ENCODE results near the gene KLF15.
A peak's percentile ranks its signal among the peaks of the same experiment; 100 is the strongest.

The KLF15 gene

DNA sequence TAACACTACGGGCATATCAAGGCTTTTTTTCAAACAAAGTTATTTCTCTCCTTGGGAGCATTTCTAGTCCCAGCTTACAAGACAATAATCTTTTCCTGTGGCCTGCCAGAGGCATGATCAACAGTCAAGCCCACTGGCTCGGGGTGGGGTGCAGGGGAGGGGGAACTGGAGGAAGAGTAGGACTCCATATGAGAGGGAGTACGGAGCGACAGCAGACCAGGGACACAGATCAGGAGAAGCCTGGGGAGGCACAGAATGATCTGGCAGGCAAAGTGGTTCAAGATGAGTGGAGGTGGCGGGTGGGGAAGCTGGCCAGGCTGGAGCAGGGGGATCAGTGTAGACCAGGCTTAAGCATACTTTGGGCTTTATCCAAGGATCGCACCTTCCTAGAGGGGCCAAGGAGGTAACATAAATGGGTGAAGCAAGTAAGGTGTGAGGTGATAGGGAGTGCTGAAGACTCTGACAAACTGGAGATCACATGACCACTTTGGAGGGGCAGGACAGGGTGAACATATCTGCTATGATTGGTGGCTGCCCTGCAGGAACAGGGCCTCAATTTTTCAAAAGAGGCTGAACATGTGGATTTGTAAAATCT is 37.4 kb downstream of the KLF15 start:
- no peak for DNase-seq

DNA sequence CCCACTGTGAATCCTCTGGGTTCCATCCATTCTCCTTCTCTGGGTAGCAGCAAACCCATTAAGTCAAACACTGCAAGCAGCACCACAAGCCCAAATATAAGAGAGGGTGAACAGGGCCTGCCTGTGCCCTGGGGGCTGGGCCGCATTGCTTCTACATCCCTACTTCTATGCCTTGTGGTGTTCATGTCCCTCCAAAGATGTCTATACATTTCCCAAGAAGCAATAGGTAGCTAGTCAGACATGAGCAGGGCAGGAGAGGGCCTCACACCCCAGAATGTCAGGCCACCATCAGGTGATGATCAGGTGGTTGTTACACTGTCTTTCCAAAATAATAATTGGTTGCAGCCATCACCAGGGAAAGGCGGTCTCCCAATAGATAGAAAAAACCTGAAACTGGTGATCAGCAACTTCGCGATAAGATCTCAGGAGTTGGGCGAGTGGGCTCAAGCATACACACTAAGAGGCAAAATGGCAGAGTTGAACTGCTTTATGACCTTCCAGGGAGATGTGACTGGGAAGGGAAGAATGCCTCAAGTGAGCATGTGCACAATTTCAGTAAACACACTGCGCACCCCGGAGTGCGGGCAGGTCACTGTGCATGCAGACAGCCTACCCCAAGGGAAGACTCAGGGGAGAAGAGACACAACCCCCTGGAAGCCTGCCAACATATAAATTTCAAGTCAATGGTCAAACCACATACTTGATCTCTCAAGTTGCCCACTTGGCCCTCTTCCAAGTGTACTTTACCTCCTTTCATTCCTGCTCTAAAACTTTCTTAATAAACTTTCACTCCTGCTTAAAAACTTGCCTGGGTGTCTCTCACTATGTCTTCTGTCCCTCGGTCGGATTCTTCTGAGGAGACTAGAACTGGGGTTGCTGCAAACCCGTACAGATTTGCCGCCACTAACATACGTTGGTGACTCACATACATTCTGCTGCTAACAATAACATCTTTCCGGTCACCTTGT is 39.9 kb downstream of the KLF15 start:
- DNase-seq = no peak

DNA sequence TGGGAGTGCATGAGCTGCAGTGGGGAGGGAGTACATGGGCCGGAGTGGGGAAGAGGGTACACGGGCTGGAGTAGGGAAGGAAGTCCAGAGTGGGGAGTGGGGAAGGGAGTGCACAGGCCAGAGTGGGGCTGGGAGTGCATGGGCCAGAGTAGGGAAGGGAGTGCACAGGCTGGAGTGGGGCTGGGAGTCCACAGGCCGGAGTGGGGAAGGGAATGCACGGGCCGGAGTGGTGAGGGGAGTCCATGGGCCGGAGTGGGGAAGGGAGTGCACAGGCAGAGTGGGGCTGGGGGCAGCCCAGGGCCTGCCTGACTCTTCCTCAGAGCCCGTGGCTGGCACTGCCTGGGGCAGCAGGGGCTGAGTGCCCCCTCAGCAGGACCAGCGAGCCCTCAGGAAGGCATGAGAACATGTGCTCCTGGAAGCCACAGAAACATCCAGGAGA is 40.7 kb downstream of the KLF15 start:
- DNase-seq = no peak

GRCh38 chr3:126316031-126316461 is 41.2 kb downstream of the KLF15 start:
- no peak for DNase-seq

DNA sequence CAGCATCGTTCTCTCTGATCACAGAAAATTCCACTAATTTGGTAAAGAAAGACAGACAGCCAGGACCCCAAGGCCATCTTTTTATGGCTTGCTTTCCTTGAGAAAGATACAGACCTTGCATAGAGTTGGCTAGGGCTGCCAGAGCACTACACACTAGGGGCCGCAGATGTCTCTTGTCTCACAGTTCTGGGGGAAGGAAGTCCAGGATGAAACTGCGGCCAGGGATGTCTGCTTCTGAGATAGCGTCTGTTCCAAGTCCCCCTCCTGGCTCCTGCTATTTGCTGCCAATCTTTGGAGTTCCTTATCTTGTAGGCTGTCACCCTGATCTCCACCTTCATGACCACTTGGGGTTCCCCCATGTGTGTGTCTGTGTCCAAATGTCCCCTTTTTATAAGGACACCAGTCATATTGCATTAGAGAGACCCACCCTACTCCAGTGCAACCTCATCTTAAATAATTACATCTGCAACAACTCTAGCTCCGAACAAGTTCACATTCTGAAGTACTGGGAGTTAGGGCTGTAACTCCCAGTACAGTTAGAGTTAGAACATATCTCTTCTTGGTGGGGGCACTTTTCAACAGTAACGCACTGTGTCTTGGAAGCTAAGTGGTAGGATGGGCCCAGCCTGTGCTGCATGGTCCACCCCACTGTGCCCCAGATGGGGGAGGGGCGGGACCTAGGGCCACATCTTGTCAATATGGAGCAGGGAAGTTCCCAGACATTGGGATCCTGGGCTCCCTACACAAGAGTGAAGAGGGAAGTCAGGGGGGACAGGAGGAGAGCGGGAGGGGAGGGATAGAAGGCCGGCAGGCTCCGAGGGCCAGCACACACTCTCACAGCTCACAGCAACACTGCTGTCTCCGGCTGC is 42.2 kb downstream of the KLF15 start:
- DNase-seq = no peak

DNA sequence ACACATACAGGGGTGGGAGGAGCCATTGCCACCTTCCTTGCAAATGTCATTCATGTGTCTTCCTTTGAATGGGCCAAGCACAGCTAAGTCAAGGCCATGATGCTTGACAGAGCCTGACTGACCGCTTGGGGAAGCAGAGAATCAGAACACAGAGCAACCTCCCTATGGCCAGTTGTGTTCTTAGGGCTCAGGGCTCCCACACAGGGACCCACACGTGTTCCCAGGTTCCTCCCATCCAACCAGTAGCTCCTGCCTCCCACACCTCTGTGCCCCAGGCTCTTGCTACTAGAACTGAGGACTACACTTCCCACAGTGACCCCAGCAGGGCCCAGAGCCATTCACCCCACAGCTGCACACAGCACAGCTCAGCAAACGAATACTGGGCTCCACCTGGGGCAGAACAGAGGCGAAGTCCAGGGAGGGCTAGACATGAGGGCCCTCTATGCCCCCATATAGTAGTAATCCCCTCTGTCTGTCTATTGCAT is 42.9 kb downstream of the KLF15 start:
- no peak for DNase-seq

DNA sequence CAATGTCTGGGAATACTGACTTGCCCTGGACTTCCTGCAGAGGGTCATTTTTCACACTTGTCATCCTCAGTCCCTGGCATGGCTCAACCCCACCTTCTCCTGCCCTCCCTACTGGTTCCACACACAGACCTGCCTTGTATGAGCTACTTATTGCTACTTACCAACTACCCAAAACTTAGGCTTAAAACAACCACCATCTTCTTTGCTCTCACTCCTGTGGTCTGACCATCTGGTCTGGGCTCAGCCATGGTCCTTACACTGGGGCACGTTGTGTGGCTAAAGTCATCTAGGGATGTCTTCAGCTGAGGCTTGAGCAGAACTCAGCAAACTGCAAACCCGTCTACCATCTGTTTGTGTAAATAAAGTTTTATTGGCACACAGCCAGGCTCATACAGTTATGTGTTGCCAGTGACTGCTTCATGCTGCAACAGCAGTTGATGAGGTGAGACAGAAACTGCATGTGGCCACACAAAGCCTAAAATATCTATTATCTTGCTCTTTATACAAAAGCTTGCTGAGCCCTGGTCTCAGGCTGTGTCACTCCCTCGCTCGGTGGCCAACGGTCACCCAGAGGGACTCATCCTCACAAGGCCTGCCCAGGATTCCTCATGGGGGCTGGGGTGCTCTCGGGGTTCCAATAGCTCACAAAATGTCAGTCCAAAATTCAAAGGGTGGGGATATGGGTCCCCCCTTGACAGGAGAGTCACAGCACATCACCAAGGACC is 43.5 kb downstream of the KLF15 start:
- peak; percentile 45 for DNase-seq

GRCh38 chr3:126313166-126313565 is 44.0 kb downstream of the KLF15 start:
- DNase-seq = no peak

GRCh38 chr3:126312341-126312740 is 44.9 kb downstream of the KLF15 start:
- no peak for DNase-seq

DNA sequence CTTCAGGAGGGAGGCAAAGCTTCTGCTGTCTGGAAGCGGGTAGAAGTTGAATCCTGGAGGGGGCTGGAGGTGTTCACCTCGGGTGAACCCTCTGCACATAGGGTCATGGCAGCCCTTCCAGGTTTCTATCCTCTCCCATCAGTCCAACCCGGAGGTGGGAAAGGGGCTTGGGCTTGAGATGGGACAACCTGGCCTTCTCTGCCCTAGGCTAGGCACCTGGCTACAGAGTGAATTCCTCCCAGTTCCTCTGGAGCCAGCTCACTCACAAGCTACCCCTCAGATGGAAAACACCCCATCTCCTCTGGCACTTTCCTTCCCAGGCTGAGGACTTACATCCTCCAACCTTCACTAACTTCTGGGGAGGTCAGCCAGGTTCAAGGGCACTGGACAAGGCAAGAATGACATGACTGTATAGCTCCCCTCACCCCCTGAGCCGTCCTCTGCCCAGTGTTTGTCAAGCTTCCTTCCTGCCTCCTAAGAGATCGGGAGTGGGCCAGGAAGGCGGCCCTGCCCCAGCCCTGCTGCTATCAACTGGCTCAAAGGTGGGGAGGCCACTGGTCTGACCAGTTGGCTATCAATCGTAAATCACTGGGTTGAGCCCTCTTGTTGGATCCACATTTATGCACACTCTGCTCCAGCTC is 45.8 kb downstream of the KLF15 start:
- DNase-seq = no peak

DNA sequence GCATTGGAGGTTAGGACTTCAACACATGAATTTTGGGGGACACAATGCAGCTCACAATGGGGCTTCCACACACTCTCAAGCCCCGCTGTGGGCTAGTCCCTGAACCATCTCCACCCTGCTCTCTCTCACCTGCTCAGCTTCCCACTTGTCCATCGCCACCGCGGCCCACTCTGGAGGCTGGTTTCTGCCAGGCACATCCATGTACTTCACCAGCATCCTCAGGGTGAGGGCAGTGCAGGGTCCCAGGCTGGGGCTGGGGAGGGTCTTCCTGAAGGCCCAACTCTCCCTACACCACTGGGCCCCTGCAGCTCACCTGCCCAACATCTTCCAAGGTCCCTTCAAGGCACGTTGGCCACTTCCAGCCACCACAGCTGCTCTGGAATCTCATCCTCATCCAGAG is 46.4 kb downstream of the KLF15 start:
- DNase-seq = no peak

- no peak for DNase-seq
Measured at GRCh38 chr3:126309861-126310655, 47.1 kb downstream of the KLF15 start.

- no peak for DNase-seq
Measured at GRCh38 chr3:126309165-126309564, 48.0 kb downstream of the KLF15 start.

DNA sequence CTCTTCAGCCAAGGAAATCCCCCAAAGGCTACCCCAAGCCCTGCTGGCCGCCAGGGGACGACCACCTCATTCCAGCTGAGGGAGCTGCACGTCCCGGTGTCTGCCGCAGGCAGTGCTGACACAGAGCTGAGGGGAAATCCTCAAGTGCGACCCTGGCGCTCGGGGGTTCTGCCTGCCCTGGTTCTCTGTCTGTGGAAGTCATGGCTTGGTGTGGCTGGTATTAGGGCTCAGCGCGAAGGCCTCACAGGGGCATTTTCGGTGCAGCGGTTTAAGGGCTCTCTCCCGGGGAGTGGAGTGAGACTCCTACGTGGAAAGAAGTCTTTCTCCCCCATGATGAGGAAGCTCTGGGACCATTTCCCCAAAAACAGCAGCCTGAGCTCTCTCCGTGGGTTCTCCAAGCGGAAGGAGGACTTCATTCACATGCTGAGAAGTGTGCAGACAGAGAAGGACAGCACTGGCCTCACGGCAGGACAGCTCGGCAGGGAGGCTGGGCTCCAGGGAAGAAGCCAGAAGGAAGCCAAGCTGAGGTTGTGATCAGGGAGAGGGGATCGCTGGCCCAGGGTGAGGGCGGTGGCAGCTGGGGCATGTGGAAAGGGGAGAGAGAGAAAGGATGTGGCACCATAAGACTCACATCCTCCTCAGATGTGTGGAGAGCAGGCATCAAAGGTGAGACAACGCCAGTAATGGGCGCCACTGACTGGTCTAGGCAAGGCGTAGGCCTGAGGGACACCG is 48.6 kb downstream of the KLF15 start:
- DNase-seq = no peak

DNA sequence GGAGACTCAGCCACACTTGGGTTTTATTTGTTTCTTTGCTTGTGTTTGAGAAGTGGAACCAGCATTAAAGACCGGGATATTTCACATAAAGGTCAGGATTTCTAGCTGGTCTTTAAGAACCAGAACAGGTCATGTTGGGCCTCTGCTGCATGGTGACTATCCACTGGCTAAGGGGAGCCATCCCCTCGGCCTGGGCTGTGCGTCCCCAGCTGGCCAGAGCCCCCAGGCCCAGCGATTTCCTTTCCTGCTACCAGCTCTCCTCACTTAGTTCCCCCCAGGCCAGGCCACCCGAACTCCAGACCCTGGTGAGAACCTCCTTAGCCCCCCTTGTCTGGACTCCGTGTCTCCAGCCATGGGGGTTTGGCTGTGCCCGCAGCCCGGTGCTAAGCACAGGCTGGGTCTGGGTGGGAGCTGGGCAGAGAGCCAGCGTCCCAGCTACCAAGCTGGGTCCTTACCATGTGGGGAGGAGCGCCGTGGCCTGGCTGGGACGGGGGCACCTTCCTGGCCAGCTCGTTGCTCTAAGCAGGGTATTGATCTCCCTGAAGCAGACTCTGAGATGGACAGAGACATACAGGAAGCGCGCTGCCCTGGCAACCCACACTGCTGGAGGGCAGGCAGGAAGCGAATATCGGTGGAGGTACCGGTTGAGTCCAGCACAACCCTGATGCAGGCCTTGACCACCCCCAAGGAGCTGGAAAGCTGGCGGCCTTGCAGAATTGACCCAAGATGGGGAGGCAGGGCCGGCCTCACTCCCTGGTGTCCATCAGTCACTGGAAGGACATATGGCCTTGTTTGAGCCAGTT is 49.4 kb downstream of the KLF15 start:
- no peak for DNase-seq

- no peak for DNase-seq
Measured at GRCh38 chr3:126306888-126307482, 50.2 kb downstream of the KLF15 start.

- no peak for DNase-seq
Measured at GRCh38 chr3:126306397-126306796, 50.8 kb downstream of the KLF15 start.

DNA sequence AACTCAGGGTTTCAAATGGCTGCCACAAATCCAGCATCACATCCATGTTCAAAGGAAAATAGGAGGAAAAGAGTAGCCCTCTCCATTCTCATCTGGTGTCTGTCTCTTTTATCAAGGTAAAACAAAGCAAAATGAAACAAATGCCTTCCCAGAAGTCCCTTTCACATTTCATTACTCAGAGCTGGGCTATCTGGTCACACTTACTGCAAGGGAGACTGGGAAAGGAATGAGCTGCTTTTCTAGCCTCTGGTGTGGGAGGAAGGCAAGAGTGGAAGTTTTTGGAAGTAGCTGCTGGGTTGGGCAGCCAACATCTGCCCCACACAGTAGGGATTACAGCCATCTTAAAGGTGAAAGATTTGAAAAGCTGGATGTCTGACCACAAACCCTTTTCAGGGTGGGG is 51.8 kb downstream of the KLF15 start:
- no peak for DNase-seq

DNA sequence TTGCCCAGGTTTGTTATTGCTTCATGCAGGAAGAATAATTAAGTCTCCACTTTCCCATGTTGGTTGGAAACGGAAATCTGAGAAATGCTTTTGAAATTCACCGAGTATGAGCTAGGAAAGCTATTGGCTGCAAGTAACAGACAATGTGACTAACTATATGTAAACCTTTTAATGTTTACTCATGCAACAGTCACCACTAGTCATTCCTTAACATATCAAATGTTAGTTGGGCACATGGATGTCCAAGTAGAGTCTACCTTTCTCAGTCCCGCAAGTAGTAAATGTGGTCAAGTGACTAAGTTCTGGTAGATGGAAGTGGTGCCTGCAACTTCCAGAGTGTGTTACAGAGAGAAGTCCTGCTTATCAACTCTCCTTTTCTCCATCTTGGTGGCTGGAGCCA is 52.5 kb downstream of the KLF15 start:
- DNase-seq = no peak

Data from NCI-H345 (cell line).